WTC11 (cell line): ENCODE measurements around the gene GAL3ST2. TPM values are rescaled to one million over a fixed set of nuclear protein-coding genes. Genes with fewer than 3 reads are reported as not detected.
A peak's percentile ranks its signal among the peaks of the same experiment; 100 is the strongest.

Experiments
- ATAC-seq: fragments of 200-7000 bp; cut with Tn5 transposase; 2 replicates; pipeline ENCODE4 v1.10.0; 2021; ENCODE audit warnings: mild to moderate bottlenecking, moderate library complexity
- CTCF ChIA-PET: fragments of 300-600 bp; sonication (Branson Sonifier 250); formaldehyde crosslinking; loops from one replicate; lab custom pipeline; 2021; ENCODE audit warnings: antibody characterized with exemption; lab: Charles Lee
- POLR2A ChIA-PET: fragments of 350-600 bp; sonication (Branson Sonifier 250); formaldehyde crosslinking; loops from one replicate; lab custom pipeline; 2021; ENCODE audit warnings: antibody characterized with exemption; lab: Charles Lee
- DNase-seq: peaks from one replicate; pipeline ENCODE4 v3.0.0; 2021; ENCODE audit warnings: low spot score
- H3K27ac Mint-ChIP-seq: 2 replicates; pipeline ENCODE4 v1.8.0; 2021; ENCODE audit warnings: mixed read lengths
- H3K27me3 Mint-ChIP-seq: 2 replicates; pipeline ENCODE4 v1.8.0; 2021; ENCODE audit warnings: low read depth, mild to moderate bottlenecking, moderate library complexity, mixed read lengths
- H3K36me3 Mint-ChIP-seq: 2 replicates; pipeline ENCODE4 v1.8.0; 2021; ENCODE audit warnings: mixed read lengths
- H3K4me1 Mint-ChIP-seq: 2 replicates; pipeline ENCODE4 v1.8.0; 2022; ENCODE audit warnings: mixed read lengths
- H3K4me3 Mint-ChIP-seq: 2 replicates; pipeline ENCODE4 v1.8.0; 2021; ENCODE audit warnings: mild to moderate bottlenecking, moderate library complexity, mixed read lengths
- H3K9me3 Mint-ChIP-seq: 2 replicates; pipeline ENCODE4 v1.8.0; 2021; ENCODE audit warnings: mixed read lengths
- NFATC4 ChIP-seq: fragments of 250-450 bp; sonication (Bioruptor Pico); IDR thresholded peaks from 2 replicates; pipeline ENCODE4 v1.9.0; 2021; ENCODE audit warnings: mild to moderate bottlenecking
- NR1H2 ChIP-seq: sonication (generic); formaldehyde crosslinking; IDR thresholded peaks from 2 replicates; pipeline ENCODE4 v1.9.0; 2021; ENCODE audit warnings: mild to moderate bottlenecking, moderate library complexity, missing genetic modification reagents
- RELA ChIP-seq: sonication (generic); formaldehyde crosslinking; IDR thresholded peaks from 2 replicates; pipeline ENCODE4 v1.8.1; 2022; ENCODE audit warnings: missing genetic modification reagents, mild to moderate bottlenecking, borderline replicate concordance
- SOX15 ChIP-seq: fragments of 250-450 bp; sonication (Bioruptor Pico); IDR thresholded peaks from 2 replicates; pipeline ENCODE4 v1.9.0; 2021; ENCODE audit warnings: mild to moderate bottlenecking
- ZNF219 ChIP-seq: sonication (generic); formaldehyde crosslinking; IDR thresholded peaks from 2 replicates; pipeline ENCODE4 v1.8.0; 2023; ENCODE audit warnings: missing genetic modification reagents, mild to moderate bottlenecking, borderline replicate concordance
- ZNF232 ChIP-seq: sonication (generic); formaldehyde crosslinking; IDR thresholded peaks from 2 replicates; pipeline ENCODE4 v1.8.0; 2022; ENCODE audit warnings: mild to moderate bottlenecking, missing genetic modification reagents
- total RNA-seq: library from RNA; stranded (reverse); gene quantifications from 3 replicates; pipeline ENCODE4 v1.2.3, GENCODE V29; 2021
- TF ChIP-seq, protein P1 (sequence below): sonication (generic); formaldehyde crosslinking; IDR thresholded peaks from 2 replicates; pipeline ENCODE4 v1.8.1; 2023; ENCODE audit warnings: mild to moderate bottlenecking, missing genetic modification reagents
- TF ChIP-seq, protein P2 (sequence below): sonication (generic); formaldehyde crosslinking; IDR thresholded peaks from 2 replicates; pipeline ENCODE4 v1.8.1; 2022; ENCODE audit warnings: missing genetic modification reagents, borderline replicate concordance
- TF ChIP-seq, protein P3 (sequence below): sonication (generic); formaldehyde crosslinking; IDR thresholded peaks from 2 replicates; pipeline ENCODE4 v1.8.0; 2023; ENCODE audit warnings: missing genetic modification reagents, mild to moderate bottlenecking, borderline replicate concordance
- TF ChIP-seq, protein P4 (sequence below): fragments of 250-450 bp; sonication (Bioruptor Pico); IDR thresholded peaks from 2 replicates; pipeline ENCODE4 v1.9.0; 2021; ENCODE audit warnings: mild to moderate bottlenecking
- TF ChIP-seq, protein P5 (sequence below): fragments of 250-450 bp; sonication (Bioruptor Pico); IDR thresholded peaks from 2 replicates; pipeline ENCODE4 v1.9.0; 2021; ENCODE audit warnings: mild to moderate bottlenecking
- TF ChIP-seq, protein P6 (sequence below): sonication (generic); formaldehyde crosslinking; IDR thresholded peaks from 2 replicates; pipeline ENCODE4 v1.8.1; 2022; ENCODE audit warnings: mild to moderate bottlenecking, moderate library complexity, missing genetic modification reagents
- TF ChIP-seq, protein P7 (sequence below): sonication (generic); formaldehyde crosslinking; IDR thresholded peaks from 2 replicates; pipeline ENCODE4 v1.8.1; 2023; ENCODE audit warnings: mild to moderate bottlenecking, missing genetic modification reagents, moderate library complexity

GAL3ST2 gene
- total RNA-seq, 1 experiment from 2014 or later, result 0.98 TPM

DNA sequence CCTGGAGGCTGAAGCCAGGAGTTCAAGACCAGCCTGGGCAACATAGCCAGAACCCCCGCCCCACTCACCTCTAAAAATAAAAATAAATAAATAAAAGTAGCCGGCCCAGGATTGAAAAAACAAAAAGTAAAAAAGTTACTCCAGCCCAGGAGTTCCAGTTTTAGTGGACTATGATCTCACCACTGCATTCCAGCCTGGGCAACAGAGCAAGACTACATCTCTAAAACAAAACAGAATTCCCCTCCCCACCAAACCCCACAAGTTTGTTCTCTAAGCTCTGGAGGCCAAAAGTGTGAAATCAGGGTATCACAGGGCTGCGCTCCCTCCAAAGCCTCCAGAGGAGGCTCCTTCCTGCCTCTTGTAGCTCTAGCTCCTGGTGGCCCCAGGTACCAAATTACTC, 40.5 kb upstream of the GAL3ST2 start (continued):
- TF ChIP-seq, protein P1, sequence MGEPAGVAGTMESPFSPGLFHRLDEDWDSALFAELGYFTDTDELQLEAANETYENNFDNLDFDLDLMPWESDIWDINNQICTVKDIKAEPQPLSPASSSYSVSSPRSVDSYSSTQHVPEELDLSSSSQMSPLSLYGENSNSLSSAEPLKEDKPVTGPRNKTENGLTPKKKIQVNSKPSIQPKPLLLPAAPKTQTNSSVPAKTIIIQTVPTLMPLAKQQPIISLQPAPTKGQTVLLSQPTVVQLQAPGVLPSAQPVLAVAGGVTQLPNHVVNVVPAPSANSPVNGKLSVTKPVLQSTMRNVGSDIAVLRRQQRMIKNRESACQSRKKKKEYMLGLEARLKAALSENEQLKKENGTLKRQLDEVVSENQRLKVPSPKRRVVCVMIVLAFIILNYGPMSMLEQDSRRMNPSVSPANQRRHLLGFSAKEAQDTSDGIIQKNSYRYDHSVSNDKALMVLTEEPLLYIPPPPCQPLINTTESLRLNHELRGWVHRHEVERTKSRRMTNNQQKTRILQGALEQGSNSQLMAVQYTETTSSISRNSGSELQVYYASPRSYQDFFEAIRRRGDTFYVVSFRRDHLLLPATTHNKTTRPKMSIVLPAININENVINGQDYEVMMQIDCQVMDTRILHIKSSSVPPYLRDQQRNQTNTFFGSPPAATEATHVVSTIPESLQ (CRISPR knock-in tag), result no peak
- TF ChIP-seq, protein P2, sequence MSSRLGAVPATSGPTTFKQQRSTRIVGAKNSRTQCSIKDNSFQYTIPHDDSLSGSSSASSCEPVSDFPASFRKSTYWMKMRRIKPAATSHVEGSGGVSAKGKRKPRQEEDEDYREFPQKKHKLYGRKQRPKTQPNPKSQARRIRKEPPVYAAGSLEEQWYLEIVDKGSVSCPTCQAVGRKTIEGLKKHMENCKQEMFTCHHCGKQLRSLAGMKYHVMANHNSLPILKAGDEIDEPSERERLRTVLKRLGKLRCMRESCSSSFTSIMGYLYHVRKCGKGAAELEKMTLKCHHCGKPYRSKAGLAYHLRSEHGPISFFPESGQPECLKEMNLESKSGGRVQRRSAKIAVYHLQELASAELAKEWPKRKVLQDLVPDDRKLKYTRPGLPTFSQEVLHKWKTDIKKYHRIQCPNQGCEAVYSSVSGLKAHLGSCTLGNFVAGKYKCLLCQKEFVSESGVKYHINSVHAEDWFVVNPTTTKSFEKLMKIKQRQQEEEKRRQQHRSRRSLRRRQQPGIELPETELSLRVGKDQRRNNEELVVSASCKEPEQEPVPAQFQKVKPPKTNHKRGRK, result no peak
- TF ChIP-seq NR1H2 (CRISPR knock-in tag) (no peak), SOX15 (CRISPR knock-in tag) (no peak), ZNF219 (CRISPR knock-in tag) (no peak), ZNF232 (no peak), RELA (CRISPR knock-in tag) (no peak), NFATC4 (no peak)
- TF ChIP-seq, protein P3, sequence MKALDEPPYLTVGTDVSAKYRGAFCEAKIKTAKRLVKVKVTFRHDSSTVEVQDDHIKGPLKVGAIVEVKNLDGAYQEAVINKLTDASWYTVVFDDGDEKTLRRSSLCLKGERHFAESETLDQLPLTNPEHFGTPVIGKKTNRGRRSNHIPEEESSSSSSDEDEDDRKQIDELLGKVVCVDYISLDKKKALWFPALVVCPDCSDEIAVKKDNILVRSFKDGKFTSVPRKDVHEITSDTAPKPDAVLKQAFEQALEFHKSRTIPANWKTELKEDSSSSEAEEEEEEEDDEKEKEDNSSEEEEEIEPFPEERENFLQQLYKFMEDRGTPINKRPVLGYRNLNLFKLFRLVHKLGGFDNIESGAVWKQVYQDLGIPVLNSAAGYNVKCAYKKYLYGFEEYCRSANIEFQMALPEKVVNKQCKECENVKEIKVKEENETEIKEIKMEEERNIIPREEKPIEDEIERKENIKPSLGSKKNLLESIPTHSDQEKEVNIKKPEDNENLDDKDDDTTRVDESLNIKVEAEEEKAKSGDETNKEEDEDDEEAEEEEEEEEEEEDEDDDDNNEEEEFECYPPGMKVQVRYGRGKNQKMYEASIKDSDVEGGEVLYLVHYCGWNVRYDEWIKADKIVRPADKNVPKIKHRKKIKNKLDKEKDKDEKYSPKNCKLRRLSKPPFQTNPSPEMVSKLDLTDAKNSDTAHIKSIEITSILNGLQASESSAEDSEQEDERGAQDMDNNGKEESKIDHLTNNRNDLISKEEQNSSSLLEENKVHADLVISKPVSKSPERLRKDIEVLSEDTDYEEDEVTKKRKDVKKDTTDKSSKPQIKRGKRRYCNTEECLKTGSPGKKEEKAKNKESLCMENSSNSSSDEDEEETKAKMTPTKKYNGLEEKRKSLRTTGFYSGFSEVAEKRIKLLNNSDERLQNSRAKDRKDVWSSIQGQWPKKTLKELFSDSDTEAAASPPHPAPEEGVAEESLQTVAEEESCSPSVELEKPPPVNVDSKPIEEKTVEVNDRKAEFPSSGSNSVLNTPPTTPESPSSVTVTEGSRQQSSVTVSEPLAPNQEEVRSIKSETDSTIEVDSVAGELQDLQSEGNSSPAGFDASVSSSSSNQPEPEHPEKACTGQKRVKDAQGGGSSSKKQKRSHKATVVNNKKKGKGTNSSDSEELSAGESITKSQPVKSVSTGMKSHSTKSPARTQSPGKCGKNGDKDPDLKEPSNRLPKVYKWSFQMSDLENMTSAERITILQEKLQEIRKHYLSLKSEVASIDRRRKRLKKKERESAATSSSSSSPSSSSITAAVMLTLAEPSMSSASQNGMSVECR (CRISPR knock-in tag), result no peak
- TF ChIP-seq, protein P4, sequence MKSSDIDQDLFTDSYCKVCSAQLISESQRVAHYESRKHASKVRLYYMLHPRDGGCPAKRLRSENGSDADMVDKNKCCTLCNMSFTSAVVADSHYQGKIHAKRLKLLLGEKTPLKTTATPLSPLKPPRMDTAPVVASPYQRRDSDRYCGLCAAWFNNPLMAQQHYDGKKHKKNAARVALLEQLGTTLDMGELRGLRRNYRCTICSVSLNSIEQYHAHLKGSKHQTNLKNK (CRISPR knock-in tag), result no peak

DNA sequence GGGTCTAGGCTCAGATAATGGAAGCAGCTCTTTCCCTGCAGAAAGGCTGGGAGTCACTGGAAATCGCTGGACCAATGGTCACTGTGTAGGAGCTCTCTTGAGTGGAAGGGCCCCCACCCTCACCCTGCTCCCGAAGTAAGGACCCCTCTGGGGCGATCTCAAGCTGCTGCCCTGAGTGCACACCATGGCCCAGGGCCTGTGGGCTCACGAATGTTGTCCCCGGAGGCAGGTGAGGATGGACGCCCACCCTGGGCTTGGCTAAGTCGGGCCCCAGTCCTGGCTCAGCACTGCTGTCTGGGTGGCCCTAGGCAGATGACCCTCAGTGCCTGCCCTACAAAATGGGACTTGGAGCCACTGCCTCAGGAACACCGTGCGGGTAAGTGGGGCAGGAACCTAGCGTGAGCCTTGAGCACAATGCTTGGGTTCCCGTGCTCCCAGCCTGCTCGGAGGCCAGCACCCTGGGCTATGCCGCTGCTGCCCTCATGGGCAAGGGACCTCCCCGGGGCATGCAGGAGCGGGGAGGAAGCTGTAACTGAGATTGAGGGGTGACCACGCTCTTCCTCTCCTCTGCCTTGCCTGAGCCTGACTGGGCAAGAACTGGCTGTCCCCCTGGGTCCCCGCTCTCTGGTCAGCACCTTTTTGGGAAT, 38.5 kb upstream of the GAL3ST2 start:
- 0 out of 2 replicates have a peak overlapping the region, but pooled peaks have one; percentile 31 for H3K27ac Mint-ChIP-seq
- TF ChIP-seq, protein P3 (CRISPR knock-in tag), result no peak
- TF ChIP-seq, protein P5, sequence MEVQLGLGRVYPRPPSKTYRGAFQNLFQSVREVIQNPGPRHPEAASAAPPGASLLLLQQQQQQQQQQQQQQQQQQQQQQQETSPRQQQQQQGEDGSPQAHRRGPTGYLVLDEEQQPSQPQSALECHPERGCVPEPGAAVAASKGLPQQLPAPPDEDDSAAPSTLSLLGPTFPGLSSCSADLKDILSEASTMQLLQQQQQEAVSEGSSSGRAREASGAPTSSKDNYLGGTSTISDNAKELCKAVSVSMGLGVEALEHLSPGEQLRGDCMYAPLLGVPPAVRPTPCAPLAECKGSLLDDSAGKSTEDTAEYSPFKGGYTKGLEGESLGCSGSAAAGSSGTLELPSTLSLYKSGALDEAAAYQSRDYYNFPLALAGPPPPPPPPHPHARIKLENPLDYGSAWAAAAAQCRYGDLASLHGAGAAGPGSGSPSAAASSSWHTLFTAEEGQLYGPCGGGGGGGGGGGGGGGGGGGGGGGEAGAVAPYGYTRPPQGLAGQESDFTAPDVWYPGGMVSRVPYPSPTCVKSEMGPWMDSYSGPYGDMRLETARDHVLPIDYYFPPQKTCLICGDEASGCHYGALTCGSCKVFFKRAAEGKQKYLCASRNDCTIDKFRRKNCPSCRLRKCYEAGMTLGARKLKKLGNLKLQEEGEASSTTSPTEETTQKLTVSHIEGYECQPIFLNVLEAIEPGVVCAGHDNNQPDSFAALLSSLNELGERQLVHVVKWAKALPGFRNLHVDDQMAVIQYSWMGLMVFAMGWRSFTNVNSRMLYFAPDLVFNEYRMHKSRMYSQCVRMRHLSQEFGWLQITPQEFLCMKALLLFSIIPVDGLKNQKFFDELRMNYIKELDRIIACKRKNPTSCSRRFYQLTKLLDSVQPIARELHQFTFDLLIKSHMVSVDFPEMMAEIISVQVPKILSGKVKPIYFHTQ, result no peak
- no peak for TF ChIP-seq NR1H2 (CRISPR knock-in tag)
- TF ChIP-seq, protein P6, sequence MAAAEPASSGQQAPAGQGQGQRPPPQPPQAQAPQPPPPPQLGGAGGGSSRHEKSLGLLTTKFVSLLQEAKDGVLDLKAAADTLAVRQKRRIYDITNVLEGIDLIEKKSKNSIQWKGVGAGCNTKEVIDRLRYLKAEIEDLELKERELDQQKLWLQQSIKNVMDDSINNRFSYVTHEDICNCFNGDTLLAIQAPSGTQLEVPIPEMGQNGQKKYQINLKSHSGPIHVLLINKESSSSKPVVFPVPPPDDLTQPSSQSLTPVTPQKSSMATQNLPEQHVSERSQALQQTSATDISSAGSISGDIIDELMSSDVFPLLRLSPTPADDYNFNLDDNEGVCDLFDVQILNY, result no peak
- TF ChIP-seq, protein P7, sequence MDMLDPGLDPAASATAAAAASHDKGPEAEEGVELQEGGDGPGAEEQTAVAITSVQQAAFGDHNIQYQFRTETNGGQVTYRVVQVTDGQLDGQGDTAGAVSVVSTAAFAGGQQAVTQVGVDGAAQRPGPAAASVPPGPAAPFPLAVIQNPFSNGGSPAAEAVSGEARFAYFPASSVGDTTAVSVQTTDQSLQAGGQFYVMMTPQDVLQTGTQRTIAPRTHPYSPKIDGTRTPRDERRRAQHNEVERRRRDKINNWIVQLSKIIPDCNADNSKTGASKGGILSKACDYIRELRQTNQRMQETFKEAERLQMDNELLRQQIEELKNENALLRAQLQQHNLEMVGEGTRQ (CRISPR knock-in tag), result no peak
- H3K27me3 Mint-ChIP-seq, result peaks cover 11% of the 10 kb centered on the region
- no peak overlapping the region for H3K4me3 Mint-ChIP-seq
- no peak for DNase-seq
- no peaks in the 10 kb centered on the region for H3K9me3 Mint-ChIP-seq
- H3K36me3 Mint-ChIP-seq, result no peaks in the 10 kb centered on the region
- no peaks in the 10 kb centered on the region for H3K4me1 Mint-ChIP-seq
- no peak for ATAC-seq
- ChIA-PET POLR2A (interaction anchor here (0.7 kb wide), 1 partner anchor 9 kb away, joined by 3 read pairs; no protein-coding TSS in a partner anchor), CTCF (no interaction called here)
